RWPE2 (cell line): ENCODE results near the gene STX12.

Experiments
- ATAC-seq: fragments of 200-7000 bp; cut with Tn5 transposase; 3 replicates; pipeline ENCODE4 v1.9.1; 2021; ENCODE audit warnings: low read depth
- DNase-seq: peaks from one replicate; pipeline ENCODE4 v3.0.0-alpha.2; 2020; ENCODE audit warnings: low spot score
- H3K27ac ChIP-seq: fragments of 450-650 bp; 2 replicates; pipeline ENCODE4 v1.5.1; 2017; ENCODE audit warnings: mild to moderate bottlenecking; ENCODE audit not compliant: poor library complexity, severe bottlenecking
- H3K27me3 ChIP-seq: fragments of 250-450 bp; sonication (Bioruptor Pico); 2 replicates; pipeline ENCODE4 v1.5.1; 2021; ENCODE audit warnings: mild to moderate bottlenecking, moderate library complexity; ENCODE audit not compliant: insufficient read depth, poor library complexity, severe bottlenecking
- H3K36me3 ChIP-seq: fragments of 250-450 bp; sonication (Bioruptor Pico); 2 replicates; pipeline ENCODE4 v1.5.1; 2020; ENCODE audit warnings: low read depth, mild to moderate bottlenecking, moderate library complexity
- H3K4me1 ChIP-seq: fragments of 250-450 bp; sonication (Bioruptor Pico); 2 replicates; pipeline ENCODE4 v1.5.1; 2021; ENCODE audit warnings: mild to moderate bottlenecking, moderate library complexity; ENCODE audit not compliant: insufficient read depth, poor library complexity, severe bottlenecking
- H3K4me3 ChIP-seq: fragments of 250-450 bp; sonication (Bioruptor Pico); 2 replicates; pipeline ENCODE4 v1.5.1; 2021; ENCODE audit warnings: mild to moderate bottlenecking, moderate library complexity; ENCODE audit not compliant: severe bottlenecking
- H3K9me3 ChIP-seq: fragments of 250-450 bp; sonication (Bioruptor Pico); 2 replicates; pipeline ENCODE4 v1.5.1; 2021; ENCODE audit warnings: mild to moderate bottlenecking, moderate library complexity; ENCODE audit not compliant: severe bottlenecking
- CTCF ChIP-seq: fragments of 450-650 bp; IDR thresholded peaks from one replicate; pipeline ENCODE4 v1.5.1; 2017; ENCODE audit warnings: mild to moderate bottlenecking, moderate library complexity; ENCODE audit not compliant: poor library complexity, severe bottlenecking

STX12 gene

GRCh38 chr1:27833470-27833869, 60.5 kb downstream of the STX12 start:
- Histone ChIP-seq H3K9me3 (no peaks in the 10 kb centered on the region), H3K36me3 (peaks cover 40% of the 10 kb centered on the region), H3K4me1 (peaks cover 15% of the 10 kb centered on the region), H3K27ac (no peak overlapping the region), H3K27me3 (no peaks in the 10 kb centered on the region), H3K4me3 (no peak overlapping the region)
- no peak for ATAC-seq
- DNase-seq: no peak
- no peak for TF ChIP-seq CTCF

- H3K4me3 ChIP-seq: no peak overlapping the region
- ATAC-seq (no peak), DNase-seq (no peak)
- H3K27me3 ChIP-seq: no peaks in the 10 kb centered on the region
- no peaks in the 10 kb centered on the region for H3K9me3 ChIP-seq
- TF ChIP-seq CTCF: no peak
- peaks cover 15% of the 10 kb centered on the region for H3K4me1 ChIP-seq
- H3K27ac ChIP-seq: no peak overlapping the region
- peaks cover 56% of the 10 kb centered on the region for H3K36me3 ChIP-seq
Observed at GRCh38 chr1:27835046-27835445, 62.0 kb downstream of the STX12 start.

GRCh38 chr1:27835501-27835900, 62.5 kb downstream of the STX12 start:
- Histone ChIP-seq H3K4me1 (peaks cover 15% of the 10 kb centered on the region), H3K36me3 (peaks cover 61% of the 10 kb centered on the region), H3K27me3 (no peaks in the 10 kb centered on the region), H3K4me3 (no peak overlapping the region), H3K9me3 (no peaks in the 10 kb centered on the region), H3K27ac (no peak overlapping the region)
- no peak for DNase-seq
- no peak for TF ChIP-seq CTCF
- no peak for ATAC-seq

GRCh38 chr1:27849951-27850350, 76.9 kb downstream of the STX12 start:
- Histone ChIP-seq H3K4me3 (no peak overlapping the region), H3K27me3 (no peaks in the 10 kb centered on the region), H3K4me1 (no peaks in the 10 kb centered on the region), H3K27ac (no peak overlapping the region), H3K36me3 (peaks cover 53% of the 10 kb centered on the region), H3K9me3 (no peaks in the 10 kb centered on the region)
- ATAC-seq (no peak), DNase-seq (no peak)
- no peak for TF ChIP-seq CTCF

- Histone ChIP-seq H3K36me3 (peaks cover 6% of the 10 kb centered on the region), H3K27ac (no peak overlapping the region), H3K9me3 (no peaks in the 10 kb centered on the region), H3K27me3 (no peaks in the 10 kb centered on the region), H3K4me1 (no peaks in the 10 kb centered on the region), H3K4me3 (no peak overlapping the region)
- DNase-seq (no peak), ATAC-seq (no peak)
- no peak for TF ChIP-seq CTCF
Observed at GRCh38 chr1:27855085-27855484, 82.1 kb downstream of the STX12 start.
